Measurements from ENCODE around the gene UTP15.

UTP15 gene

GRCh38 chr5:73565969-73566547 is 515 bp downstream of the UTP15 start:
- no peak for DNase-seq

GRCh38 chr5:73582285-73583145 is 17.0 kb downstream of the UTP15 start:
- DNase-seq: no peak

GRCh38 chr5:73587923-73588322 is 22.4 kb downstream of the UTP15 start:
- DNase-seq: no peak

DNA sequence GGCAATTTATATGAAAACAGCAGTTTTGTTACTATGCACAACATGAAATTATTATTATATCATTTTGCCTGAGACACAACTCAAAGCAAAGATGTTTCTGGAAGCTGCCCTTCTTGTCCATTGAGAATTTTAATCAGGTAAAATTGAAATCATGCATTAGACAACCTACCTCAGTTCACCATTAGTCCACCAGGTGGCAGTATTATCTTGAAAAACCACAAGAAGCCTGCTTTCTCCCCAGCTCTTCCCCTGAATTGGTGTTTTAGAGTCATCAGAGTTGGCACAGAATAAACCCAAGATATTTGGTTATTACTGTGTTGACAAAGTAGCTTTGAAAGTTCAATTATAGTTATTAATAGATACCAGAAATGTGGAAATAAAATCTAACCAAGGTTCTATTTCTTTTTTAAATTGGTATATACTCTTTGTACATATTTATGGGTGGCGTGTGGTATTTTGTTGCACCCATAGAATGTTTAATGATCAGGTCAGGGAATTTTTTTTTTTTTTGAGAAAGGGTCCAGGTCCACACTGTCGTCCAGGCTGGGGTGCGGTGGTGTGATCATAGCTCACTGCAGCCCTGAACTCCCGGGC is 25.7 kb downstream of the UTP15 start:
- DNase-seq: no peak

GRCh38 chr5:73591698-73592501 is 26.4 kb downstream of the UTP15 start:
- no peak for DNase-seq

GRCh38 chr5:73592551-73592950 is 27.0 kb downstream of the UTP15 start:
- no peak for DNase-seq

GRCh38 chr5:73596705-73597328 is 31.3 kb downstream of the UTP15 start:
- DNase-seq: no peak

DNA sequence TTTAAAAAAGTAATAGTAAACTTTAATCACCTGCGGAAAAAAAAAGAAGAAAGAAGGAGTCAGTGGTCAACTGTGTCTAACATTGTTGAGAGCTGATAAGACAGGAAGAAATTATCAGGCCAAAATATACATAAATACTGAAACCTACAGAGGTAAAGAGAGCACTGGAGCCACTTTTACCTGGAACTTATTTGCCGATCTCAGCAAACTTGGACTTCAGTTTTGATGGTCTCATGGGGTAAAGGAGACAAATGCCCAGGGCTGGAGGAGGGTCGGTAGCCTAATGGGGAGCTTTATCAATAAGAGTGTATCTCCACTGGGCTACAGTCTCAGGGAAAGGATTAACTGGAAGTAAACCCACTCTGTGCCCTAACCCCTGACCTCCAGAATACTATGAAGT is 33.8 kb downstream of the UTP15 start:
- DNase-seq: no peak

- DNase-seq: no peak
Observed at GRCh38 chr5:73603998-73604397, 38.5 kb downstream of the UTP15 start.

DNA sequence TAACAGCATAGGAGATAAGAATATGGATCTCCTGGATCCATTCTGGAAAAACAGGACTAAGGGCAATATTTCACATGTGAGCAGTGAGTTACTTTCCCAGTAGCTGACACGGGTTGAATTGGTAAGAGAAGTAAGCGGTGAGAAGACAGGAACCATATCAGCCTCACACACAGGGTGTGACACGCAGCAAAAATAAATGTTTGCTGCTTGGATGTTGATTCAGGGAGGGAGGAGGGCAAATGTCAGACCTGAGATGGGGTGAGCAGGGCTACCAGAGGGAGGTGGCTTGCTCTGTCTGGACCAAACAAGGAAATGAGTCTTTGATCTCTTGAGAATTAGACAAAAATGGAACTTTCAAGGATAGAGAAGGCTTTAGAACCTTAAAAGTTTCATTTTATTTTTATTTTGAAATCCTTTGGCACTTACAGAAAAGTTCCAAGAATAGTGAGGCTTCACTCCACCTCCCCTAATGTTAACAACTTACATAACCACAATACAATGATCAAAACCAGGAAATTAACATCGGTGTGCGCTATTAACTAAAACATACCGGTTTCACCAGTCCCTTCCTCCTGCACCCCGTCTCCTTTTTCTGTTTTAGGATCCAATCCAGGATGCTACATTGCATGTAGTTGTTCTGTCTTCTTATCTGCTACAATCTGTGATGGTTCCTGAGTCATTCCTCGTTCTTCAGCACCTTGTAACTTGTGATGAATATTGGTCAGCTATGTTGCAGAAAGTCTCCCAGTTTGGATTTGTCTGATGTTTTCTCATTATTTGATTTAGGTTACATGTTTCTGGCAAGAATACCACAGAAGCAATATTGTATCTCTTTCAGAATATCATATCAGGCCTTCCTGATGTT is 39.9 kb downstream of the UTP15 start:
- DNase-seq: no peak

DNA sequence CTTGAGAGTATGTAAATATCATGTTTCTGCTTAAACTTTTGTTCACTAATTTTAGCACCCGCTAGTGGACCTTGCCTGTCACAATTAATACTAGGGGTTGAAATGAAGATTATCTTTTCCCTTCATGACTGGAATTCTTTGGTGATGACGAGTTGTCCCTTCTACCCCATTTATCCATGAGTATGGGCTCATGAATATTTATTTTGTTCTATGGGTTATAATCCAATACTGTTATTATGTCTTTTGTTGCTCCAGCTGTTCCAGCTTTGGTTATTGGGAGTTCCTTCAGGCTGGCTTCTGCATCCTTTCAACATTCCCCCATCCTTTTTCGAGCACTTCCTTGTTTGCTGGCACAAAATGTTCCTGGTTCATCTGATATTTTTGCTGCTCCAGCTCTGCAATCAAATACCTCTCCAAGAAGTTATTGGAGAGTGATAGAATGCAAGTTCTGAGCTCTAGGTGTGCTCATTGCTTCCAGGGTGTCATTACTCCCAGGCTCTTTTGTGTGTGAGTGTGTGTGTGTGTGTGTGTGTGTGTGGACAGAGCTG is 40.7 kb downstream of the UTP15 start:
- DNase-seq: no peak

DNA sequence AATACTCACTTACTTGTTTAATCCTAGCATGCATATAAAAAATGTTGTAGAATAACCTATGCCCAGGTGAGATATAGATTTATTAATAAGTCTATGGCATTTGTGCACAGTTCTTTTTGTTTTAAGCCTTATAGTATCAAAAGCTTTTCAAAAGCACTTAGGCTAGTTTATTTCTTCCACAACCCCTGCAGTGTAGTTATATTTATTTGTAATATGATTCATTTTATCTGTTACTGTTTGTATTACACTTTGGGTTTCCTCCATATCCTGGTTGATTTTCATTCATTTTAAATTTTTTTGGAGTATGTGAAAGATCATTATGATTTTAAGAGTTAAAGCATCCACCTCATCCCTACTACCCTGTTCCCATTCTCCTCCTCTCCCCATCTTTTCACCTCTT is 41.7 kb downstream of the UTP15 start:
- DNase-seq: no peak

DNA sequence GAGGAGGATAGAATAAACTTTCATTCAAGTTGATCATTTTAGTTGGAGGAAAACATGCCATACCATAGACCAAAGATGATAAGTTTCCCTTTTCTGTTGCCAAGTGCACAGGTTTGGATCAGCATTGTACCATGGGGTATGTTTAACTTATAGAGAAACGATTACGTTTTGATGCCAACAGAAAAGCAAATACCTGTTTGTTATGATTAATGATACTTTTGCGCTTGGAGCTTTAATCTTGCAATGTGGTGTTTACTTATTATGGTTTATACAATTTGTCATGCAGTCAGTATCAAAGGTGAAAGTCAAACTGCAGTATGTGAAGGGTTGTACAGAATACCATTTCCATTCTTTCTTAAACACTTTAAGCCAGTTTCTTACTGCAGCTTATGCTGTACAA is 47.3 kb downstream of the UTP15 start:
- DNase-seq: no peak

DNA sequence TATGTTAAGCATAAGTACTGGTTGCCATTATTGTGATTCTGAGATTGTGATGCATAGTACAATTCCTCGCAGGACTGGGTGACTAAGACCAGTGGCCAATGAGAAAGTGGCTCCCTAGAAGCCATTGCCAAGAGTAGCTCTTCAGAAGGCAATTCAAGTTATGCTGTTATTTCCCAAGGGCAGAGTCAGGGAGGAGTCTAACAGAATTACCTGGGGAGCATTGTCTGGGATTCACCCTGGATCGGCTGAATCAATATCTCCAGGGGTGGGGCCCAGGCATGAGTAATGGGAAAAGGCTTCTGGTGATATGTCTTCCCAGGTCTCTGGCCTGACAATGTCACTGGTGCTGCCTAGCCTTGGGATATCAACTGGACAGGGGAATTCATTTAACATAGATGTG is 49.5 kb downstream of the UTP15 start:
- DNase-seq: no peak

- DNase-seq: no peak
Observed at GRCh38 chr5:73615947-73616346, 50.4 kb downstream of the UTP15 start.

DNA sequence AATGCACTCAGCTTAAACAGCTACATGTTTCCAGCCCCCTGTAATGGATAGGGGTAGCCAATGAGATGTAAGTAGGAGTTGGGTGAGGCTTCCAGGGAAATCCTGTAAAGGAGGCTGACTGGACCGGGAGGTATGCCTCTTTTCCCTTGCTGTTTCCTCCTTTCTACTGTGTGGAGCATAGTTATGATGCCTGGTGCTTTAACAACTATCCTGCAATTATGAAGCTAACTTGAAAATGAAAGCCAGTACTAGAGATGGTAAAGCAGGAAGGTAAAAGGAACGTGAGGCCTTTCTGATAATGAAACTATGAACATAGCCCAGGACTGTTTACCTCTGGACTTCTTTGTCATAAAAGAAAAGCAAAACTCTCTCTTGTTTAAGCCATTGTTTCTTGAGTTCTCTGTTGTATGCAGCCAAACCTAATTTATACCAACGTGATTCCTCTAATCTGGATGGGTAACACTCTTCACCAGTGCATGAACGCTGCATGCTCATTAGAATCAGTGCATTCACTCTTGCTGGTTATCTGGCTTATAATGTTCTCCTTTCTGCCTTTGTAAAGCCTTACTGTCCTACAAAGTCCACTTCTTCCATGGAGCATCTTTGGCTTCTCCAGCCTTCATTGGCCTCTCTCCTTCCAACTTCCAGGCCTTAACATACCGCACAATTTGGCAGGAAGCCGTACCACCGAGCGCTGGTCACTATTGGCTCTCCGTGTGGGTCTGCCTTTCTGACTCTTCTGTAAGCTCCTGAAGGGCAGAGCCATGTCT is 52.2 kb downstream of the UTP15 start:
- DNase-seq: no peak

DNA sequence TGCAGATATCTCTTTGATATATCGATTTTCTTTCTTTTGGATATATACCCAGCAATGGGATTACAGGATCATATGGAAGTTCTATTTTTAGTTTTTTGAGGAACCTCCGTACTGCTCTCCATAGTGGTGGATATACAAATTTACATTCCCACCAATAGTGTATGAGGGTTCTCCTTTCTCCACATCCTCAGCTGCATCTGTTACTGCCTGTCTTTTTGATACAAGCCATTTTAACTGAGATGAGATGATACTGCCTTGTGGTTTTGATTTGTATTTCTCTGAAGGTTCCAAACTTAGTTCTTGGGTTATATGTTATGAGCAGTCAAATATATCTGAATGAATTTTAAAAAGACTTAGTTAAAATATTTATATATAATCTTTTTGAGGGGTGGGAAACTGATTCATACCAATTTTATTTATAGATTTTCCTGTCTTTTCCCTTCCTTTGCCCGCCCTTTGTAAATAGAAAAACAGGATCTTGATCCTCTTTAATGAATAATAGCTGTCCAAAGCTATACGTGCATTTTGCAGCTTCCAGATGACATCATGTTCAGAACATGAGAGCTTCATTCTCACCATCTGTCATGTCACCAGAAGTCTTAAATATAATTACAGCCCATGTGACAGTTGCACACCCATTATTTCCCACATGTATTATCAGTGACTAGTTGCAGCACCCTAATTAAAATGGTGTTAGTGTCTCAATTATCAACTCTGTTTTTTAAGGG is 54.2 kb downstream of the UTP15 start:
- DNase-seq: no peak

DNA sequence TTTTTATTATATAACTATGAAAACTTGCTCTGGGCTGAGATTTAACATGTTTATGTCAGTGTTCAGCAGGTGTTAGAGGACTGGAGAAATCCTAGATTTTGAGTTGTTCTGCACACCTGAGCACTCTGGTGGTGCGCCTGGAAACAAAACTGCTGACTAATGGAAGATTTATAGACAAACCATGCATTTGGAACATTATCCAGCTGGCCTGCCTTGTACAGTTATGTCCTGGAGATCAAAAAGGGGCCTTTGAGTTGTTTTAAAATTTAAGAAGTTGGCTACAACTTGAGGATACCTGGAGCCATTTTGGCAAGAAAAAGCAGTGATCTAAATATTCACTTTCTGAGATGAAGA is 54.8 kb downstream of the UTP15 start:
- no peak for DNase-seq

- DNase-seq: no peak
Observed at GRCh38 chr5:73623060-73623459, 57.5 kb downstream of the UTP15 start.

DNA sequence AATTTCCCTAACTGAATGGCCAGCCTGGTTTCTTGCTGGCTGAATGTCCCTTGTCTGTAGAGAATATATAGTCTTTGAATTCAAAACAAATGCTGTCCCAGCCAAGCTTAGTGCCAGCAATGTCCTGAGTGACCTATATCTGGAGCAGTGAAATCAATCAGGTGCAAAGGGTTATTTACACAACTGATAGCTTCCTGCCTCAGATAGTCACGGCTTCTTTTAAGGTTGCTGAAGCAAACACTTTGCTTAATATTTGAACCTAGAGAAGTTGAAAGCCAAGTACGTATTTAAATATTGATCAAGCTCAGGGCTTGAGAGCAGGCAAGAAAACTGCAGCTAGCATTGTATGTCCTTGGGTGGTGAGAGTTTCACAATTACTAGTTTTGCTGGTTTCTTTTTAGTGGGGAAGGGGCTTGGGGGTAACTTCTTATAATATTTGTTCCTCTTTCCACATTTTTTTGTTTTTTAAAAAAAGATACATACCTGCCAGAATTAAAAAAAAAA is 58.4 kb downstream of the UTP15 start:
- DNase-seq: no peak
